Epithelial cell of esophagus (primary cell): ENCODE measurements around the gene FGF16.

Experiments
- DNase-seq: peaks from one replicate; pipeline ENCODE4 v3.0.0; 2010; ENCODE audit warnings: low read depth
- H3K4me3 ChIP-seq: 2 replicates; pipeline ENCODE4 v1.5.1; 2011; ENCODE audit warnings: mild to moderate bottlenecking, low read length, control low read depth
- TF ChIP-seq, protein P1 (sequence below): IDR thresholded peaks from 2 replicates; pipeline ENCODE4 v1.5.1; 2011; ENCODE audit warnings: low read depth, mild to moderate bottlenecking, low read length, control low read depth, inconsistent platforms; ENCODE audit not compliant: insufficient read depth; ENCODE audit errors: missing control alignments

Gene FGF16

DNA sequence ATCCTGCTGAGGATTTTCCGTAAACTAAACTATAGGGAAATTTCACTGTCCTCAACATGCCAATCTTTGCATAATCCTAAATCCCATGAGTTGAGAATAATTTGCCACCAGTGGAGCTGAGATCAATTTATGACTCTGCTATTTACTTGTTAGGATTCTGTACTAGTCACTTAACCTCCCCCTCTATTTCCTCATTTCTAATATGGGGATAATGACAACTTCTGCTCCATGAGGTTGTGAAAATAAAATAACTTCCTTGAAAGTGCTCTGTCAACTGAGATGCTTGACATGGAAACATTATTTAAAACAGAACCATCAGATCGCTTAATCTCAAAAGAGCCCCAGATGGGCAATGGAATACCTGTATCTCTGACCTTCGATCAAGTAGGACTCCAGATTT is 2.6 kb upstream of the FGF16 start:
- DNase-seq, result no peak
- H3K4me3 ChIP-seq, result no peak overlapping the region
- TF ChIP-seq, protein P1, sequence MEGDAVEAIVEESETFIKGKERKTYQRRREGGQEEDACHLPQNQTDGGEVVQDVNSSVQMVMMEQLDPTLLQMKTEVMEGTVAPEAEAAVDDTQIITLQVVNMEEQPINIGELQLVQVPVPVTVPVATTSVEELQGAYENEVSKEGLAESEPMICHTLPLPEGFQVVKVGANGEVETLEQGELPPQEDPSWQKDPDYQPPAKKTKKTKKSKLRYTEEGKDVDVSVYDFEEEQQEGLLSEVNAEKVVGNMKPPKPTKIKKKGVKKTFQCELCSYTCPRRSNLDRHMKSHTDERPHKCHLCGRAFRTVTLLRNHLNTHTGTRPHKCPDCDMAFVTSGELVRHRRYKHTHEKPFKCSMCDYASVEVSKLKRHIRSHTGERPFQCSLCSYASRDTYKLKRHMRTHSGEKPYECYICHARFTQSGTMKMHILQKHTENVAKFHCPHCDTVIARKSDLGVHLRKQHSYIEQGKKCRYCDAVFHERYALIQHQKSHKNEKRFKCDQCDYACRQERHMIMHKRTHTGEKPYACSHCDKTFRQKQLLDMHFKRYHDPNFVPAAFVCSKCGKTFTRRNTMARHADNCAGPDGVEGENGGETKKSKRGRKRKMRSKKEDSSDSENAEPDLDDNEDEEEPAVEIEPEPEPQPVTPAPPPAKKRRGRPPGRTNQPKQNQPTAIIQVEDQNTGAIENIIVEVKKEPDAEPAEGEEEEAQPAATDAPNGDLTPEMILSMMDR, result no peak

DNA sequence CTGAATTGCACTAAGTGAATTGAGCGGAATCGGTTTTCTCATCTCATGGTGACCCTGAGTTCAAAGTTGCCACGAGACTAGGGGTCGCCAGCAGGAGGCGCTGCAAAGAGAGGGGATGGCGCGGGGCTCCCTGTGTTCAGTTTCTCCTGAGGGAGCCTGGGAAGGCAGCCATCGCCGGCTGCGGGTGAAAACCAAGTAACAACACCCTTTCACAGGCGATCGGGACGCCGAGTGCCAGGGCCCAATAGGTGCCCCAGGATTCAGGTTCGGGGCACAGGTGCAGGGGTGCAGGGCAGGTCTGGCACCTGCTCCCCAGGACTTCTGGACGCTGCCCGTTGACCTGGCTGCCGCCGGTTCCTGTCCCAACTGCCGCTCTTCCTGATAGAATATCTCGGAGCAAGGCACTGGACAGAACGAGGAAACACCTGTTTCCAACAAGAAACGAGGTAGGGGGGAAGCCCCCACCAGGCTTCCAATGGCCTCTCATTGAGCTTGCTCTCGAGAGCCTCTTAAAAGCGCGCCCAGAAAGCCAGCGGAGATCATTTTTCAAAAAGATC is 1.1 kb upstream of the FGF16 start:
- no peak for DNase-seq
- H3K4me3 ChIP-seq, result peak overlapping the region; percentile 21
- TF ChIP-seq, protein P1, result peak; percentile 21

DNA sequence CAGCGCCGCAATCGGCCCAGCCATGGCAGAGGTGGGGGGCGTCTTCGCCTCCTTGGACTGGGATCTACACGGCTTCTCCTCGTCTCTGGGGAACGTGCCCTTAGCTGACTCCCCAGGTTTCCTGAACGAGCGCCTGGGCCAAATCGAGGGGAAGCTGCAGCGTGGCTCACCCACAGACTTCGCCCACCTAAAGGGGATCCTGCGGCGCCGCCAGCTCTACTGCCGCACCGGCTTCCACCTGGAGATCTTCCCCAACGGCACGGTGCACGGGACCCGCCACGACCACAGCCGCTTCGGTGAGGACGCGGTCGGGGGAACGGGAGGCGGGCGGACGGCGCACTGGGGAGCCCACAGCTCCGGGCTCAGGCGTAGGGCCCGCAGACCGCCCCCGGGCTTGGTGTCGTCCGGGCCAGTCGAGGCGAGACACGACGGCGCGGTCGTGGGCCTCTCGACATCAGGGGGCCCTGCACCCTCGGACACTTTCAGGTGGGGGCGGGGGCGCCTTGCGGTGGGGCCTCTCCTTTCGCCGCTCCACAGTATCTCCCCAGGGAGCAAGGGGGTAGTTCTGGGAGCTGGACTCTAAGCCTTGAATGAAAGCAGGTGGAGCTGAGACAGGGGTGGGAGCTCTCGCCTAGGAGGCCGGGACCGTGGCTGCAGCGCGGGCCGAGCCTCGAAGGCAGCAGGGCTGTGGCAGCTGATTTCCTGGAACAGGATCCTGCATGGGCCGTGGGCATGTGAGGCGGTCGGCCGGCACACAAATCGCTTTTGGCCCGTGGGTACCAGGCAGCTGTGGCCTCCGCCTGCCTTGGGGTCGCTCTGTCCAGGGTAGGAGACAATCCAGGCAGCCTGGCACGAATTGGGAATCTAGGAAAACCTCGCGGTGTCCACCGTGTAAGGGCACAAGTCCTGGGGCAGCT is 722 bp downstream of the FGF16 start:
- TF ChIP-seq, protein P1, result no peak
- H3K4me3 ChIP-seq, result no peak overlapping the region
- no peak for DNase-seq

DNA sequence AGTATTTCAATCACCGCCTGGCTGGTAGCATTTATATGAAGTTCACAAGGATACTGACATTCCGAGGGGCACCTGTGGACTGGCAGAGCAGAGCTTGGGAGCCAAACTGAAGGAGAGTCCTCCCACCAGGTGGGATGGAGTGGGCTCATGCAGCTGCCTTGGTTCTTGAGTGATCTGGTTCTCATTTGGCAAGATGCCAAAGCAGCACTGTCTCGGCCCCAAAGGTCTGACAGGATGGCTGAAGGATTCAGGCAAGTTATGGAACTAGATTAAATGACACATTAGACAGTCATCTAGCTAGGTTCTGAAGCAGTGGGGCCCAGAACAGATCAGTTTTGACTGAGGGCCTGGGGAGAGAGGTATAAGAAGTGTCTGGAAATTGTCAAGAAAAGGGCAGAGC is 3.2 kb downstream of the FGF16 start:
- H3K4me3 ChIP-seq, result no peak overlapping the region
- TF ChIP-seq, protein P1, result no peak
- DNase-seq, result no peak

DNA sequence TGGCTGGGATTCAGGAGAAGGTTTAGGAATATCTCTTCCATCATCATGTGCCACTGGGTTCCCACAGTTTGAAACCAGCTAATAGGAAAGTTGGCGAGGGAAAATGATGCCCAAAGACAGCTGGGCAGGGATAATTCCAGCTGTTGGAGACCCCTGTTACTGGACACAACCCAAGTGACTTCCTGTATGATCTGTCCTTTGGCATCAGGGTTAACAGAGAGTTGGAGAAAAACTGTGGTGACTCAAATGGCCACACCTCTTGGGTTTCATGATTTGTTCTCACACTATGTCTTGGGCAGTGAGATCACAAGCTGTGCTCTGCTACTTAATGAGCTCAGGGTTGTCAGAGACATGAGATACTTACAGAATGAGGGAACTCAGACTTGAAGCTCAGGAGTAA is 3.8 kb downstream of the FGF16 start:
- TF ChIP-seq, protein P1, result no peak
- H3K4me3 ChIP-seq, result no peak overlapping the region
- peak; percentile 68 for DNase-seq

DNA sequence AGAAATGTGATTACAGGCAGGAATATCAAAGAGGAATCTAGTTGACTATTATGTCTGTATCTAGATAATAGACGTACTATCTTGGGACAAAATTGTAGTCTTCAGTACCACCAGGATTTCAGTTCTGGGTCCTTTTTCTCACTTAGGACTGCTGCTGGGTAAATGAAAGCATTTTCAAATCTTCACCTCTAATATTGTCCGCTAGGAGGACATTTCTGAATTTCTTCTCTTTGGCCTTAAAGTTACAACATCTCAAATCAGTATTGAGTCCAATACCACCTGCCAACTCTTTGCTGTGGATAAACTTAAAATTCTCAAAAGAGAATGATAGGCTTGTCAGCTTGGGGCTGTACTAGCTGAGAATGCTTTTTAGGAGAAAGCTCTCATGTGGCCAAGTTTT is 6.0 kb downstream of the FGF16 start:
- TF ChIP-seq, protein P1, result no peak
- H3K4me3 ChIP-seq, result no peak overlapping the region
- no peak for DNase-seq

DNA sequence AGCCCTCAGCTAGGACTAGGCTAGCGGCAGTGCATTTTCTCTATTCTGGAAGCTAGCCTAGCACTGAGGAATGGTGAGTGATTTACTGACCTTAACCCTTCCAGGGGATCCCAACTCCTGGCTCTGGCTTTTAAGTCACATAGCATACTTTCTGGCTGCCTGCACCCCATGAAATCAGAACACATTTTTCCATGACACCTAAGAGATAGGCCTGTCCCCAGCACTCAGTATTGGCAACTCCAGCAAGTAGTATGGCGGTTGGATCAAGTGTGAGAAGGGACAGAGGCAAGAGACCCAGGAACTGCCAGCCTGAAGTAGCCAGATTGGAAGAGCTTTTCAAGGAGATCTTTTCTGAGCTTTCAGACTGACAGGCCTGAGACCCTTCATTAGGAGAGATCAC is 8.2 kb downstream of the FGF16 start:
- DNase-seq, result no peak
- TF ChIP-seq, protein P1, result no peak

More for the DNA sequence above, 8.2 kb downstream of the FGF16 start:
- no peak overlapping the region for H3K4me3 ChIP-seq
